Osteoblast (primary cell): Measurements from ENCODE around the gene CACNA1C. TPM values are rescaled to one million over a fixed set of nuclear protein-coding genes. Genes with fewer than 3 reads are reported as not detected.

Experiments used
- DNase-seq: peaks from one replicate; pipeline ENCODE4 v3.0.0; 2011; ENCODE audit warnings: low spot score, mixed read lengths; ENCODE audit not compliant: insufficient read length; ENCODE audit errors: missing footprints
- H2AFZ ChIP-seq: 2 replicates; pipeline ENCODE4 v1.6.0; 2011; ENCODE audit warnings: mild to moderate bottlenecking, low read length
- H3K27ac ChIP-seq: 2 replicates; pipeline ENCODE4 v1.5.1; 2011; ENCODE audit warnings: mild to moderate bottlenecking, low read depth, low read length, moderate library complexity
- H3K27me3 ChIP-seq: 2 replicates; pipeline ENCODE4 v1.6.0; 2012; ENCODE audit warnings: mild to moderate bottlenecking, control low read depth, inconsistent platforms, low read length, moderate library complexity; ENCODE audit not compliant: insufficient read depth
- H3K36me3 ChIP-seq: 2 replicates; pipeline ENCODE4 v1.5.1; 2011; ENCODE audit warnings: mild to moderate bottlenecking, low read length, control low read depth, moderate library complexity; ENCODE audit not compliant: insufficient read depth
- H3K4me1 ChIP-seq: 2 replicates; pipeline ENCODE4 v1.5.1; 2011; ENCODE audit warnings: mild to moderate bottlenecking, low read length, control low read depth, moderate library complexity; ENCODE audit not compliant: insufficient read depth
- H3K4me2 ChIP-seq: 2 replicates; pipeline ENCODE4 v1.6.0; 2011; ENCODE audit warnings: mild to moderate bottlenecking, low read length; ENCODE audit not compliant: insufficient read depth
- H3K4me3 ChIP-seq: fragments of 200-600 bp; sonication (generic); 3 replicates; pipeline ENCODE4 v1.5.1; 2012; ENCODE audit warnings: mild to moderate bottlenecking, low read length, inconsistent platforms; ENCODE audit not compliant: insufficient read depth
- H3K79me2 ChIP-seq: 2 replicates; pipeline ENCODE4 v1.6.0; 2012; ENCODE audit warnings: mild to moderate bottlenecking, low read length, control low read depth, inconsistent platforms; ENCODE audit not compliant: insufficient read depth
- H3K9me3 ChIP-seq: 2 replicates; pipeline ENCODE4 v1.5.1; 2011; ENCODE audit warnings: low read depth, low read length, control low read depth
- H4K20me1 ChIP-seq: 2 replicates; pipeline ENCODE4 v1.6.0; 2012; ENCODE audit warnings: mild to moderate bottlenecking, low read length, control low read depth; ENCODE audit not compliant: insufficient read depth
- total RNA-seq: library from RNA; depleted of rRNA; stranded (reverse); fragments of >200 nt; gene quantifications from 2 replicates; pipeline ENCODE4 v1.2.3, GENCODE V29; 2012
- TF ChIP-seq, protein P1 (sequence below): IDR thresholded peaks from 2 replicates; pipeline ENCODE4 v1.5.1; 2011; ENCODE audit warnings: mild to moderate bottlenecking, low read depth, low read length, moderate library complexity; ENCODE audit errors: extremely low read depth

Gene CACNA1C
- total RNA-seq, 1 donor = 19.2 TPM

GRCh38 chr12:2328661-2329060, 275.9 kb downstream of the CACNA1C start:
- TF ChIP-seq, protein P1, sequence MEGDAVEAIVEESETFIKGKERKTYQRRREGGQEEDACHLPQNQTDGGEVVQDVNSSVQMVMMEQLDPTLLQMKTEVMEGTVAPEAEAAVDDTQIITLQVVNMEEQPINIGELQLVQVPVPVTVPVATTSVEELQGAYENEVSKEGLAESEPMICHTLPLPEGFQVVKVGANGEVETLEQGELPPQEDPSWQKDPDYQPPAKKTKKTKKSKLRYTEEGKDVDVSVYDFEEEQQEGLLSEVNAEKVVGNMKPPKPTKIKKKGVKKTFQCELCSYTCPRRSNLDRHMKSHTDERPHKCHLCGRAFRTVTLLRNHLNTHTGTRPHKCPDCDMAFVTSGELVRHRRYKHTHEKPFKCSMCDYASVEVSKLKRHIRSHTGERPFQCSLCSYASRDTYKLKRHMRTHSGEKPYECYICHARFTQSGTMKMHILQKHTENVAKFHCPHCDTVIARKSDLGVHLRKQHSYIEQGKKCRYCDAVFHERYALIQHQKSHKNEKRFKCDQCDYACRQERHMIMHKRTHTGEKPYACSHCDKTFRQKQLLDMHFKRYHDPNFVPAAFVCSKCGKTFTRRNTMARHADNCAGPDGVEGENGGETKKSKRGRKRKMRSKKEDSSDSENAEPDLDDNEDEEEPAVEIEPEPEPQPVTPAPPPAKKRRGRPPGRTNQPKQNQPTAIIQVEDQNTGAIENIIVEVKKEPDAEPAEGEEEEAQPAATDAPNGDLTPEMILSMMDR = no peak
- no peaks in the 10 kb centered on the region for H3K79me2 ChIP-seq
- H3K27ac ChIP-seq = no peak overlapping the region
- no peak overlapping the region for H3K4me2 ChIP-seq
- H3K36me3 ChIP-seq = no peaks in the 10 kb centered on the region
- H4K20me1 ChIP-seq = no peaks in the 10 kb centered on the region
- no peak overlapping the region for H2AFZ ChIP-seq
- H3K4me1 ChIP-seq = peaks cover 19% of the 10 kb centered on the region
- H3K9me3 ChIP-seq = no peaks in the 10 kb centered on the region
- no peaks in the 10 kb centered on the region for H3K27me3 ChIP-seq
- DNase-seq = no peak
- no peak overlapping the region for H3K4me3 ChIP-seq

DNA sequence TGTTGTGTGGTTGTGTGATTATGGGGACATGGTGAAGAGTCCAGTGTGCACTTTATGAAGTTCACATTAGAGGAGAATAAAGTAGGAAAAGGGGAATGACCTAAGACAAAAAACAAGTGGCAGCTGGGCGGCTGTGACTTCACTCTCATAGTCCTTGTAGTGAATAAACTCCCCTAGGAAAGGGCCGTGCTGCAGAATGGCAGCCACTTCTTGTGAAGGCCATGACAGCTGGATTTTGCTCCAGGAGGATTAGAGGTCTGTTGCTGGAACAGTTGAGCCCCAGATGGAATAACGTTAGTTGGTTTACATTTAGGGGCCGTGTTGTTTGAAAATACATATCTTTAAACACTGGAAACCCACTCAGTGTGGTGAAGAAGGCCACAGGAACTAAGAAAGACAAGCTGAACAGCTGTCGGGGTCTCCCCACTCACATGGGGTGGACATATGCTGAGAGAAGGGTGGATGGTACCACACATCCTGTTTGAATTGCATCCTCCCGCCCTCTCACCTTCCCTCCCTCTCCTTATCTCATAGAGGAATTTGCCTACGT, 276.9 kb downstream of the CACNA1C start:
- H3K9me3 ChIP-seq = no peaks in the 10 kb centered on the region
- H3K27ac ChIP-seq = no peak overlapping the region
- H3K36me3 ChIP-seq = no peaks in the 10 kb centered on the region
- H3K4me3 ChIP-seq = no peak overlapping the region
- TF ChIP-seq, protein P1 = no peak
- H3K27me3 ChIP-seq = no peaks in the 10 kb centered on the region
- H4K20me1 ChIP-seq = no peaks in the 10 kb centered on the region
- no peaks in the 10 kb centered on the region for H3K79me2 ChIP-seq
- DNase-seq = no peak
- H2AFZ ChIP-seq = no peak overlapping the region
- H3K4me1 ChIP-seq = peaks cover 24% of the 10 kb centered on the region
- H3K4me2 ChIP-seq = no peak overlapping the region

GRCh38 chr12:2332236-2332635, 279.4 kb downstream of the CACNA1C start:
- H3K4me2 ChIP-seq = no peak overlapping the region
- H3K27me3 ChIP-seq = no peaks in the 10 kb centered on the region
- H4K20me1 ChIP-seq = no peaks in the 10 kb centered on the region
- no peaks in the 10 kb centered on the region for H3K9me3 ChIP-seq
- TF ChIP-seq, protein P1 = no peak
- no peak overlapping the region for H3K27ac ChIP-seq
- no peak for DNase-seq
- no peak overlapping the region for H2AFZ ChIP-seq
- no peaks in the 10 kb centered on the region for H3K79me2 ChIP-seq
- no peaks in the 10 kb centered on the region for H3K36me3 ChIP-seq
- peaks cover 49% of the 10 kb centered on the region for H3K4me1 ChIP-seq
- no peak overlapping the region for H3K4me3 ChIP-seq

- no peak overlapping the region for H2AFZ ChIP-seq
- H3K4me1 ChIP-seq = peaks cover 56% of the 10 kb centered on the region
- TF ChIP-seq, protein P1 = no peak
- no peak for DNase-seq
- H3K79me2 ChIP-seq = peaks cover 5% of the 10 kb centered on the region
- no peaks in the 10 kb centered on the region for H4K20me1 ChIP-seq
- no peak overlapping the region for H3K27ac ChIP-seq
- H3K4me3 ChIP-seq = no peak overlapping the region
- H3K9me3 ChIP-seq = no peaks in the 10 kb centered on the region
- H3K4me2 ChIP-seq = no peak overlapping the region
- H3K36me3 ChIP-seq = no peaks in the 10 kb centered on the region
- H3K27me3 ChIP-seq = no peaks in the 10 kb centered on the region
These were observed 280.2 kb downstream of the CACNA1C start for GRCh38 chr12:2332947-2333346.
